Measurements from ENCODE around the gene PPM1L. TPM values are rescaled to one million over a fixed set of nuclear protein-coding genes. Genes with fewer than 3 reads are reported as not detected.

Gene PPM1L
- total RNA-seq, 1 experiment from 2014 or later = 13.2 TPM

DNA sequence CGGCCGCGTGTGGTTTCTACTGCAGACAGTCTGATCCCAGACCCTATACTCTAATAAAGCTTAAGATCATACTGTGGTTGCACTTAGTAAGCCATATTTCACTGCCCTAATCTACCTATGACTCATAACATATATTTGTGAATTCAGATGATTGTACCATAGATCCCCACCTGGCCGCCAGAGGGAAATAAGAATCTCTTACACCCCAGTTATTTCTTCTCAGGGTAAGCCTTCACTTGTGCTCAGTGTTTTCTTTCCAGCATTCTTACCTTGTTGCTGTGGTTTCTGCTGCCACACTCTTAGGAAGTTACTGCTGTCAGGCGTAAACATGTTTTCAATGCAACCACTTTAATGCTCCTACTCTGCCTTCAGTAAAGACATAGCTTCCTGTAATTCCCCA, 243.2 kb downstream of the PPM1L start:
- Histone ChIP-seq H3K9ac (ENCODE audit: low read length) (no peak overlapping the region), H3K9me3 (ENCODE audit: control insufficient read depth in 1 of 2, insufficient read depth in 1 of 2, low read depth in 1 of 2, low read length in 2 of 2) (no peaks in the 10 kb centered on the region), H3K4me3 (replicated peaks in 1 of 2; ENCODE audit: low read depth in 1 of 2, low read length in 2 of 2) (no peak overlapping the region), H2AFZ (ENCODE audit: low read depth, low read length, poor library complexity, severe bottlenecking) (no peak overlapping the region), H3K4me1 (ENCODE audit: control insufficient read depth in 1 of 2, insufficient read depth in 2 of 2, low read length in 2 of 2) (no peaks in the 10 kb centered on the region), H3K27me3 (ENCODE audit: insufficient read depth, low read length) (no peaks in the 10 kb centered on the region), H3K27ac (ENCODE audit: low read depth, low read length) (no peak overlapping the region), H3K36me3 (ENCODE audit: control insufficient read depth in 1 of 2, insufficient read depth in 2 of 2, low read length in 2 of 2) (no peaks in the 10 kb centered on the region), H3K4me2 (ENCODE audit: low read length) (no peak overlapping the region), H4K20me1 (ENCODE audit: insufficient read depth) (no peaks in the 10 kb centered on the region), H3K79me2 (ENCODE audit: insufficient read depth, low read length) (no peaks in the 10 kb centered on the region), H3K9me2 (ENCODE audit: insufficient read depth) (no peaks in the 10 kb centered on the region)
- DNase-seq (ENCODE audit: low read depth, low spot score) = no peak
- ChIA-PET RAD21 (ENCODE audit: low non-redundant PET in 1 of 2, low total read pairs in 2 of 2, uncharacterized antibody in 2 of 2, unreplicated experiment in 2 of 2) (no interaction called here), CTCF (no interaction called here), POLR2A (no interaction called here)
- intact Hi-C loops (cut with micrococcal nuclease) = no loop called here
- no peak for ATAC-seq
- TF ChIP-seq SP1 (IDR thresholded peaks at IDR 0.05; ENCODE audit: low read depth) (no peak), ZNF274 (IDR thresholded peaks at IDR 0.05; ENCODE audit: low read depth, low read length) (no peak), YY1 (IDR thresholded peaks at IDR 0.05; ENCODE audit: extremely low read depth, insufficient replicate concordance, low read depth, low read length) (no peak), SIN3A (IDR thresholded peaks at IDR 0.05; ENCODE audit: low read depth) (no peak), EZH2 (IDR thresholded peaks at IDR 0.05) (no peak), RAD21 (IDR thresholded peaks at IDR 0.05; ENCODE audit: low read depth) (no peak), CEBPB (IDR thresholded peaks at IDR 0.05; ENCODE audit: low read depth) (no peak), JUND (IDR thresholded peaks at IDR 0.05) (no peak), EZH2phosphoT487 (IDR thresholded peaks at IDR 0.05; ENCODE audit: borderline replicate concordance) (no peak), CBX3 (IDR thresholded peaks at IDR 0.05; ENCODE audit: low read depth) (no peak), EGR1 (IDR thresholded peaks at IDR 0.05; ENCODE audit: low read depth) (no peak), POLR2A (IDR thresholded peaks at IDR 0.05; ENCODE audit: borderline replicate concordance, extremely low read depth, insufficient read depth, insufficient read length) (no peak), TCF7L2 (IDR thresholded peaks at IDR 0.05; ENCODE audit: borderline replicate concordance, extremely low read depth, insufficient read depth, insufficient read length) (no peak), FOSL1 (IDR thresholded peaks at IDR 0.05; ENCODE audit: low read depth) (no peak), ELF1 (IDR thresholded peaks at IDR 0.05; ENCODE audit: borderline replicate concordance, low read depth) (no peak)
- TF ChIP-seq, protein P1, sequence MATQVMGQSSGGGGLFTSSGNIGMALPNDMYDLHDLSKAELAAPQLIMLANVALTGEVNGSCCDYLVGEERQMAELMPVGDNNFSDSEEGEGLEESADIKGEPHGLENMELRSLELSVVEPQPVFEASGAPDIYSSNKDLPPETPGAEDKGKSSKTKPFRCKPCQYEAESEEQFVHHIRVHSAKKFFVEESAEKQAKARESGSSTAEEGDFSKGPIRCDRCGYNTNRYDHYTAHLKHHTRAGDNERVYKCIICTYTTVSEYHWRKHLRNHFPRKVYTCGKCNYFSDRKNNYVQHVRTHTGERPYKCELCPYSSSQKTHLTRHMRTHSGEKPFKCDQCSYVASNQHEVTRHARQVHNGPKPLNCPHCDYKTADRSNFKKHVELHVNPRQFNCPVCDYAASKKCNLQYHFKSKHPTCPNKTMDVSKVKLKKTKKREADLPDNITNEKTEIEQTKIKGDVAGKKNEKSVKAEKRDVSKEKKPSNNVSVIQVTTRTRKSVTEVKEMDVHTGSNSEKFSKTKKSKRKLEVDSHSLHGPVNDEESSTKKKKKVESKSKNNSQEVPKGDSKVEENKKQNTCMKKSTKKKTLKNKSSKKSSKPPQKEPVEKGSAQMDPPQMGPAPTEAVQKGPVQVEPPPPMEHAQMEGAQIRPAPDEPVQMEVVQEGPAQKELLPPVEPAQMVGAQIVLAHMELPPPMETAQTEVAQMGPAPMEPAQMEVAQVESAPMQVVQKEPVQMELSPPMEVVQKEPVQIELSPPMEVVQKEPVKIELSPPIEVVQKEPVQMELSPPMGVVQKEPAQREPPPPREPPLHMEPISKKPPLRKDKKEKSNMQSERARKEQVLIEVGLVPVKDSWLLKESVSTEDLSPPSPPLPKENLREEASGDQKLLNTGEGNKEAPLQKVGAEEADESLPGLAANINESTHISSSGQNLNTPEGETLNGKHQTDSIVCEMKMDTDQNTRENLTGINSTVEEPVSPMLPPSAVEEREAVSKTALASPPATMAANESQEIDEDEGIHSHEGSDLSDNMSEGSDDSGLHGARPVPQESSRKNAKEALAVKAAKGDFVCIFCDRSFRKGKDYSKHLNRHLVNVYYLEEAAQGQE (IDR thresholded peaks at IDR 0.05; ENCODE audit: low read depth) = no peak
- TF ChIP-seq, protein P2, sequence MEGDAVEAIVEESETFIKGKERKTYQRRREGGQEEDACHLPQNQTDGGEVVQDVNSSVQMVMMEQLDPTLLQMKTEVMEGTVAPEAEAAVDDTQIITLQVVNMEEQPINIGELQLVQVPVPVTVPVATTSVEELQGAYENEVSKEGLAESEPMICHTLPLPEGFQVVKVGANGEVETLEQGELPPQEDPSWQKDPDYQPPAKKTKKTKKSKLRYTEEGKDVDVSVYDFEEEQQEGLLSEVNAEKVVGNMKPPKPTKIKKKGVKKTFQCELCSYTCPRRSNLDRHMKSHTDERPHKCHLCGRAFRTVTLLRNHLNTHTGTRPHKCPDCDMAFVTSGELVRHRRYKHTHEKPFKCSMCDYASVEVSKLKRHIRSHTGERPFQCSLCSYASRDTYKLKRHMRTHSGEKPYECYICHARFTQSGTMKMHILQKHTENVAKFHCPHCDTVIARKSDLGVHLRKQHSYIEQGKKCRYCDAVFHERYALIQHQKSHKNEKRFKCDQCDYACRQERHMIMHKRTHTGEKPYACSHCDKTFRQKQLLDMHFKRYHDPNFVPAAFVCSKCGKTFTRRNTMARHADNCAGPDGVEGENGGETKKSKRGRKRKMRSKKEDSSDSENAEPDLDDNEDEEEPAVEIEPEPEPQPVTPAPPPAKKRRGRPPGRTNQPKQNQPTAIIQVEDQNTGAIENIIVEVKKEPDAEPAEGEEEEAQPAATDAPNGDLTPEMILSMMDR (IDR thresholded peaks at IDR 0.05 in 2 of 3, conservative IDR thresholded peaks at IDR 0.05 in 1 of 3; ENCODE audit: borderline replicate concordance in 1 of 3, insufficient read depth in 1 of 3, low read depth in 2 of 3, low read length in 2 of 3) = no peak
- TF ChIP-seq, protein P3, sequence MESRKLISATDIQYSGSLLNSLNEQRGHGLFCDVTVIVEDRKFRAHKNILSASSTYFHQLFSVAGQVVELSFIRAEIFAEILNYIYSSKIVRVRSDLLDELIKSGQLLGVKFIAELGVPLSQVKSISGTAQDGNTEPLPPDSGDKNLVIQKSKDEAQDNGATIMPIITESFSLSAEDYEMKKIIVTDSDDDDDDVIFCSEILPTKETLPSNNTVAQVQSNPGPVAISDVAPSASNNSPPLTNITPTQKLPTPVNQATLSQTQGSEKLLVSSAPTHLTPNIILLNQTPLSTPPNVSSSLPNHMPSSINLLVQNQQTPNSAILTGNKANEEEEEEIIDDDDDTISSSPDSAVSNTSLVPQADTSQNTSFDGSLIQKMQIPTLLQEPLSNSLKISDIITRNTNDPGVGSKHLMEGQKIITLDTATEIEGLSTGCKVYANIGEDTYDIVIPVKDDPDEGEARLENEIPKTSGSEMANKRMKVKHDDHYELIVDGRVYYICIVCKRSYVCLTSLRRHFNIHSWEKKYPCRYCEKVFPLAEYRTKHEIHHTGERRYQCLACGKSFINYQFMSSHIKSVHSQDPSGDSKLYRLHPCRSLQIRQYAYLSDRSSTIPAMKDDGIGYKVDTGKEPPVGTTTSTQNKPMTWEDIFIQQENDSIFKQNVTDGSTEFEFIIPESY (IDR thresholded peaks at IDR 0.05; ENCODE audit: extremely low read depth, insufficient replicate concordance, low read length) = no peak
- TF ChIP-seq, protein P4, sequence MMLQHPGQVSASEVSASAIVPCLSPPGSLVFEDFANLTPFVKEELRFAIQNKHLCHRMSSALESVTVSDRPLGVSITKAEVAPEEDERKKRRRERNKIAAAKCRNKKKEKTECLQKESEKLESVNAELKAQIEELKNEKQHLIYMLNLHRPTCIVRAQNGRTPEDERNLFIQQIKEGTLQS (IDR thresholded peaks at IDR 0.05) = no peak
- TF ChIP-seq, protein P5, sequence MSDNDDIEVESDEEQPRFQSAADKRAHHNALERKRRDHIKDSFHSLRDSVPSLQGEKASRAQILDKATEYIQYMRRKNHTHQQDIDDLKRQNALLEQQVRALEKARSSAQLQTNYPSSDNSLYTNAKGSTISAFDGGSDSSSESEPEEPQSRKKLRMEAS (IDR thresholded peaks at IDR 0.05) = no peak
- BruUV-seq (replicated peaks) = no TSS peak

All from HCT116 (cell line).